Retinal pigment epithelial cell (primary cell): ENCODE measurements around the gene ALG1.

ENCODE experiments used
- DNase-seq: peaks from one replicate; pipeline ENCODE4 v3.0.0-alpha.2; 2010; ENCODE audit warnings: low read depth
- H3K4me3 ChIP-seq: 2 replicates; pipeline ENCODE4 v1.5.1; 2011; ENCODE audit warnings: mild to moderate bottlenecking, low read length, control low read depth, moderate library complexity
- CTCF ChIP-seq: conservative IDR thresholded peaks from 2 replicates; pipeline ENCODE4 v1.5.1; 2011; ENCODE audit warnings: low read depth, low read length, control low read depth, inconsistent platforms

ALG1 gene

GRCh38 chr16:5066511-5066910 is 5.1 kb upstream of the ALG1 start:
- TF ChIP-seq CTCF: no peak
- no peak for DNase-seq
- H3K4me3 ChIP-seq: no peak overlapping the region

- H3K4me3 ChIP-seq: no peak overlapping the region
- DNase-seq: no peak
- TF ChIP-seq CTCF: no peak
Observed at GRCh38 chr16:5069048-5069447, 2.6 kb upstream of the ALG1 start.

- no peak for TF ChIP-seq CTCF
- no peak for DNase-seq
- no peak overlapping the region for H3K4me3 ChIP-seq
Observed at GRCh38 chr16:5069854-5070253, 1.8 kb upstream of the ALG1 start.

GRCh38 chr16:5070431-5071186 is 1.0 kb upstream of the ALG1 start:
- TF ChIP-seq CTCF: no peak
- no peak for DNase-seq
- no peak overlapping the region for H3K4me3 ChIP-seq

GRCh38 chr16:5071341-5071680 is 332 bp upstream of the ALG1 start:
- no peak for TF ChIP-seq CTCF
- peak overlapping the region; percentile 75 for H3K4me3 ChIP-seq
- no peak for DNase-seq

GRCh38 chr16:5072334-5073278 is 963 bp downstream of the ALG1 start:
- DNase-seq: no peak
- TF ChIP-seq CTCF: no peak
- peak overlapping the region; percentile 75 for H3K4me3 ChIP-seq
